ENCODE results near the gene MYH7.
"Not testable (repeated sequence)": the region's sequence is repeated elsewhere in the genome, so short reads cannot be mapped to it uniquely, and the experiment has no call there.

The MYH7 gene

GRCh38 chr14:23406725-23407355 lies 28.6 kb downstream of the MYH7 start:
- DNase-seq = no peak

GRCh38 chr14:23406244-23406643 lies 29.2 kb downstream of the MYH7 start:
- peak; percentile 37 for DNase-seq

GRCh38 chr14:23405516-23406025 lies 29.9 kb downstream of the MYH7 start:
- DNase-seq = no peak

- no peak for DNase-seq
Observed at GRCh38 chr14:23405096-23405495, 30.4 kb downstream of the MYH7 start.

GRCh38 chr14:23404331-23404900 lies 31.0 kb downstream of the MYH7 start:
- DNase-seq = no peak

- no peak for DNase-seq
Observed at GRCh38 chr14:23403908-23404307, 31.6 kb downstream of the MYH7 start.

- no peak for DNase-seq
Observed at GRCh38 chr14:23403139-23403438, 32.4 kb downstream of the MYH7 start.

GRCh38 chr14:23402296-23403138 lies 32.9 kb downstream of the MYH7 start:
- DNase-seq = no peak

- DNase-seq = no peak
Observed at GRCh38 chr14:23401291-23401690, 34.2 kb downstream of the MYH7 start.

GRCh38 chr14:23400496-23401149 lies 34.8 kb downstream of the MYH7 start:
- not testable (repeated sequence) for DNase-seq

GRCh38 chr14:23399591-23399990 lies 35.9 kb downstream of the MYH7 start:
- no peak for DNase-seq

GRCh38 chr14:23399136-23399535 lies 36.3 kb downstream of the MYH7 start:
- DNase-seq = no peak

- no peak for DNase-seq
Observed at GRCh38 chr14:23398348-23398747, 37.1 kb downstream of the MYH7 start.

- no peak for DNase-seq
Observed at GRCh38 chr14:23396781-23397407, 38.6 kb downstream of the MYH7 start.

GRCh38 chr14:23396126-23396525 lies 39.3 kb downstream of the MYH7 start:
- DNase-seq = no peak

- no peak for DNase-seq
Observed at GRCh38 chr14:23392613-23393012, 42.8 kb downstream of the MYH7 start.

- not testable (repeated sequence) for DNase-seq
Observed at GRCh38 chr14:23389871-23390270, 45.6 kb downstream of the MYH7 start.

- DNase-seq = no peak
Observed at GRCh38 chr14:23389396-23389795, 46.1 kb downstream of the MYH7 start.

- DNase-seq = no peak
Observed at GRCh38 chr14:23388996-23389395, 46.5 kb downstream of the MYH7 start.

- no peak for DNase-seq
Observed at GRCh38 chr14:23387916-23388882, 47.3 kb downstream of the MYH7 start.

GRCh38 chr14:23386999-23387398 lies 48.5 kb downstream of the MYH7 start:
- DNase-seq = no peak

- DNase-seq = not testable (repeated sequence)
Observed at GRCh38 chr14:23386266-23386657, 49.2 kb downstream of the MYH7 start.

Measured in midbrain (tissue), 1 donor.